Suprapubic skin (tissue), 3 donors: ENCODE data around the gene RFC2.

Experiments
- CTCF ChIP-seq, 2 donors: fragments of 200-600 bp in 1 of 2; fragments of 450-650 bp in 1 of 2; sonication (generic) in 1 of 2; IDR thresholded peaks; one replicate each; pipeline ENCODE4 v1.5.1; 2016 to 2019; ENCODE audit warnings: antibody characterized with exemption in 2 of 2, mild to moderate bottlenecking in 1 of 2, moderate library complexity in 1 of 2
- EP300 ChIP-seq: sonication (generic); formaldehyde crosslinking; IDR thresholded peaks from one replicate; pipeline ENCODE4 v1.6.1; 2017; ENCODE audit warnings: antibody characterized with exemption
- POLR2A ChIP-seq, 2 donors: fragments of 450-650 bp; IDR thresholded peaks; one replicate each; pipeline ENCODE4 v1.6.1; 2017; ENCODE audit warnings: antibody characterized with exemption in 2 of 2, mild to moderate bottlenecking in 2 of 2, moderate library complexity in 2 of 2

DNA sequence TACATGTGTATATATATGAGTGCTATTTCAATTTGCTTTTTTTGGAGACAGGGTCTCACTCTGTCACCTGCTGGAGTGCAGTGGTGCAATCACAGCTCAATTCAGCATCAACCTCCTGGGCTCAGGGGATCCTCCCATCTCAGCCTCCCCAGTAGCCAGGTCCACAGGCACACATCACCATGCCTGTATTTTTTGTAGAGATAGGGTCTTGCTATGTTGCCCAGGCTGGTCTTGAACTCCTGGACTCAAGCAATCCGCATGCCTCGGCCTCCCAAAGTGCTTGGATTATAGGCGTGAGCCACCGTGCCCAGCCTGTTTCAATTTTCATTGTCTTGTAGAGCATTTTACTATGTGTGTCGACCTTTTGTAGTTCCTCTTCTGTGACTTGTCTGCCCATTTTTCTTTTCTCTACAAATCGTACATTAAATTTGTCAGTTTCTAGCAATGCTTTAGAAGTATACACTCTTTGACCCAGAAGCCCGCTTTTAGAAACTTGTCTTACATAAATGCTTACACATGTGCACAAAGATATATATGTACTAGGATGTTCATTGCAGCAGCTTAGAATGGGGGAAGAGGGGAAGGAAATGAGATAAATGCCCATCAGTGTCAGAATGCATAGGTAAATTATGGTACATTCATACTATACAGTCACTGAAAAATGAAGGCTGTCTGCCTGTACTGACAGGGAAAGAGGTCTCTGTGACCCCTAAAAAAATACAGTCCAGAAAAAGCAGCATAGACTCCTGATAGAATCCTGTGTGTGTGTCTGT, 12.2 kb upstream of the RFC2 start:
- no peak for TF ChIP-seq CTCF (IDR thresholded peaks at IDR 0.05)
- no peak for TF ChIP-seq POLR2A (IDR thresholded peaks at IDR 0.05)
- TF ChIP-seq EP300: no peak
